OCI-M2 (cell line): ENCODE results near the gene KLHDC7B.
"Not testable (repeated sequence)": the region's sequence is repeated elsewhere in the genome, so short reads cannot be mapped to it uniquely, and the experiment has no call there.

Source experiments
- DNase-seq: peaks from one replicate; lab custom pipeline; 2025; ENCODE audit not compliant: unreplicated experiment; lab: John Stamatoyannopoulos, UW

The KLHDC7B gene

GRCh38 chr22:50517495-50518260, 28.0 kb upstream of the KLHDC7B start:
- no peak for DNase-seq

DNA sequence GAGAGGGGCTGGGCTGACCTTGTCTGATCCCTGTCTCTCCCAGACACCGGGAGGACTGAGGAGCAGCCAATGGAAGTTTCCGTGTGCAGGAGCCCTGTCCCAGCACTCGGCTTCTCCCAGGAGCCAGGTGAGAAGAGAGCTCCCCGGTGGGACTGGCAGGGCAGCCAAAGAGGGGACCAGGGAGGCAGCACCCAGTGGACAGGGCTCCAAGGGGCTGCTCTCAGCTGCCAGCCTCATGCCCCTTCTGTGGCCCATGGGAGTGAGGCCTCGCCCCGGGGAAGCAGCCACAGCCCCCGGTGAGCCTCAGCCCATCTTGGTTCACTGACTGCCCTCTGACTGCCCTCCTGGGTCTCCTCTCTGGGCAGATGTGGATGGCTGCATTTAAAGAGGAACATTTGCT, 27.1 kb upstream of the KLHDC7B start:
- DNase-seq: no peak

GRCh38 chr22:50519151-50519550, 26.5 kb upstream of the KLHDC7B start:
- no peak for DNase-seq

DNA sequence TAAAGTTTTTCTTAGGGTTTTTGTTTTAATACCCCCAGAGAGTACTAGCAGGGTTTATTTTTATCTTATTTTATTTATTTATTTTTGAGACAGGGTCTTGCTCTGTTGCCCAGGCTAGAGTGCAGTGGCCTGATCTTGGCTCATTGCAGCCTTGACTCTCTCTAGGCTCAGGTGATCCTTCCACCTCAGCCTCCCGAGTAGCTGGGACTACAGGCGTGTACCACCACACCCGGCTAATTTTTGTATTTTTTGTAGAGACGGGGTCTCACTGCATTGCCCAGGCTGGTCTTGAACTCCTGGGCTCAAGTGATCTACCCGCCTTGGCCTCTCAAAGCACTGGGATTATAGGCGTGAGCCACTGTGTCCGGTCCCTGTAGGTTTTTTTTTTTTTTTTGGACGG, 25.5 kb upstream of the KLHDC7B start:
- DNase-seq: not testable (repeated sequence)

- no peak for DNase-seq
Observed at GRCh38 chr22:50520826-50521453, 24.8 kb upstream of the KLHDC7B start.

- DNase-seq: no peak
Observed at GRCh38 chr22:50521710-50522109, 24.0 kb upstream of the KLHDC7B start.

- DNase-seq: no peak
Observed at GRCh38 chr22:50522208-50522805, 23.4 kb upstream of the KLHDC7B start.

DNA sequence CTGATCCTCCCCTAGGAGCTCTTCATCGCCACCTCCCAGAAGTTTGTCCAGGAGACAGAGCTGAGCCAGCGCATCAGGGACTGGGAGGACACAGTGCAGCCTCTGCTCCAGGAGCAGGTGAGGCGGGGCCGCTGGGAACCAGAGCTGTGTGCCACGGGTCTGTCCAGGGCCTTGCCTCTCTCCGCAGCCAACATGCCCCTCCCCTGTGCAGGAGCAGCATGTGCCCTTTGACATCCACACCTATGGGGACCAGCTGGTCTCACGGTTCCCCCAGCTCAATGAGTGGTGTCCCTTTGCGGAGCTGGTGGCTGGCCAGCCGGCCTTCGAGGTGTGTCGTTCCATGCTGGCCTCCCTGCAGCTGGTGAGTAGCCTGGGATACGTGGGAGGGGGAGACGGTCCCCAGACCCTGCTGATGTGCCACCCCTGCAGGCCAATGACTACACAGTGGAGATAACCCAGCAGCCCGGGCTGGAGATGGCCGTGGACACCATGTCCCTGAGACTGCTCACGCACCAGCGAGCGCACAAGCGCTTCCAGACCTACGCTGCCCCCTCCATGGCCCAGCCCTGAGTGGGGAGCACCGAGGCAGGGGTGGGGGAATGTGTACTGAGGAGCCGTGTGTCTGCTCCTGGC, 22.8 kb upstream of the KLHDC7B start:
- no peak for DNase-seq

DNA sequence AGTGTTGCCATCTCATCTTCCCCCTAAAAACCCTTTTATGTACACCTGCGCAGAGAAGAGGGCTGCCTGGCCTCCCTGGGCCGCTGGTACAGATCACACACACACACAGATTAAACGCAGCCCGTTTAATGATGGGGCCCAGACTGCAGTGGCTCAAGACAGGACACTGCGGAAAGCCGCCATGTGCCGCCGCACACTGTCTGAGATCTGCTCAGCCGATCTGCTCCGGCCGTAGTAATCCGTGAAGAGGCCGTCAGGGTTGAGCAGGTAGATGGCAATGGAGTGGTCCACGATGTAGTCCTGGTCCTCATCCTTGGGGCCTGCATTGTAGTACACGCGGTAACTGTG, 22.3 kb upstream of the KLHDC7B start:
- DNase-seq: no peak

GRCh38 chr22:50523806-50524675, 21.7 kb upstream of the KLHDC7B start:
- DNase-seq: no peak

DNA sequence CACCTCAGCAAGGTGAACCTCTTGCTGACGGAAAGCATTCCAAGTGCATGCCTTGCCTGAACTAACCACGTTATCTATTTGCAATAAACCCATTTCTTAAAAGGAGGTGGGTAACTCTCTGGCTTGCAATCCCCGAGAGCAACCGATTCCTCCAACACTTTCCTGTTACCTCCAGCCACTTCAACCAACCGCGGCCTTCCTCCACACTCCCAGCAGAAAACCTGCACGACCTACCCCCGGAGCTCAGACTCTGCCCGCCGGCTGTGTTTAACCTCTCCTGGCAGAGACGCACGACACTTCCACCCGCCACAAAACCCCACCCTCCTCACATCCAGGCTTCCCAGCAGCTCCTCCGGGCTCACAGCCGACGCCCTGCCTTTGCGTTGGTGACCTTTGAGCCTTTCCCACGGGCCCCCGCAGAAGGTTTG, 21.0 kb upstream of the KLHDC7B start:
- DNase-seq: no peak

GRCh38 chr22:50525104-50525857, 20.4 kb upstream of the KLHDC7B start, which contains the start of gene SCO2:
Gene SCO2 (minus strand): TSS chr22:50525598. CDS start chr22:50524411, 1,187 bp downstream.
- peak; percentile 37 for DNase-seq

GRCh38 chr22:50525858-50526107, 19.9 kb upstream of the KLHDC7B start:
- DNase-seq: no peak

GRCh38 chr22:50526108-50526833, 19.4 kb upstream of the KLHDC7B start:
- DNase-seq: no peak

- no peak for DNase-seq
Observed at GRCh38 chr22:50526834-50527801, 18.6 kb upstream of the KLHDC7B start.

DNA sequence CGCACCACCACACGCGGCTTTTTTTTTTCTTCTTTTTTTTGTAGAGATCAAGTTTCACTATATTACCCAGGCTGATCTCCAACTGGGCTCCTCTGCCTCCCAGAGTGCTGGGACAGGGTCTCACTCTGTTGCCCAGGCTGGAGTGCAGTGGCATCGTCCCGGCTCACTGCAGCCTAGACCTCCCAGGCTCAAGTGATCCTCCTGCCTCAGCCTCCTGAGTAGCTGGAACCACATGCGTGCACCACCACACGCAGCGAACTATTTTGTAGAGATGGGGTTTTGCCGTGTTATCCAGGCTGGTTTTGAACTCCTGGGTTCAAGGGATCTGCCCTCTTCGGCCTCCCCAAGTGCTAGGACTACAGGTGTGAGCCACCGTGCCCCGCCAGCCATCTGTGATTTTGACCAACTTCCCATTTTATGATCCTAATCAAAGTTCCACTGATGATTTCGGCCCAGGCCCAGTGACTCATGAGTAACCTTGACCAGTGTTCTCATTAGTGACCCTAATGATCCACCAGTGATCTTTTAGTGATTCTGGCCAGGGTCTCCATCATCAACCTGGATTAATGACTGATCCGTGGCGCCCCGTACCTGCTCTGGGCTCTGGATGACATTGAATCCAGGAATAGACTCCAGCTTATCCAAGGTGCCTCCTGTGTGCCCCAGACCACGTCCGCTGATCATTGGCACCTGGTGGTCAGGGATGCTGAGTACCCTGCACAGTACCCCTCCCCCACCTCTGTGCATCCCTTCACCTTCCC, 17.6 kb upstream of the KLHDC7B start:
- DNase-seq: no peak

DNA sequence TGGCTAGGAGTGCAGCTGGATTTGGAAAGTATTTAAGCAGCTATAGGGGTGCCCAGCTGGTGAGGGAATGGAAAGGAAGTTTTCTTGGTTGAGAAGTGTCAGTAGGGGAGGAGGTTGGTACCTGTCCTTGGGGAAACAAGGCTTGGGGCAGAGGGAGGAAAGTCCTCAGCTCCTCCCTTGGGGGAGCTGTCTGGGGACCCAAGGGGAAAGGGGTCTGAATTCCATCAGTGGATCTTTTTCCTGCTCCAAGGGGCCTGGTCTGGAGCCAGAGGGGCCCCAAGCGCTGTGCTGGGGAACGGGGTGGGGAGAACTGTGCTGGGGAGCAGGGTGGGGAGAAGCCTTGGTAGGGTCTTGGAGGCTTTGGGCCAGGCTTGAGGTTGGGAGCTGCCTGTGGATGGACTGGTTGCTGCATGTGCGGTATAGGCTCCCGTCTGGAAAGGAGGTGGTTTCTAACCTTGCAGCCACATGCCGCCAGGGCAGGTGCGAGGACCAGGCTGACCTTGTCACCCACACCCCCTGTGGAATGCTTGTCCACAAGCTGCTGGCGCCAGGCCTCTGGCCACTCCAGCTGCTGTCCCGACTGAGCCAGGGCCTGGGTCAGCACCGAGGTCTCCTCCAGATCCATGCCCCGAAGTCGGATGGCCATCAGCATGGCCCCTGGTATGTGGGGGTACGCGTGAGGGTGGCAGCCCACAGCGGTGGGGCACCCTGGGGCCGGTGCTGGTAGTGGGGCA, 16.9 kb upstream of the KLHDC7B start:
- DNase-seq: no peak
